Thymus (tissue), 11 donors: ENCODE data around the gene GRPEL2. TPM values are rescaled to one million over a fixed set of nuclear protein-coding genes. Genes with fewer than 3 reads are reported as not detected.

Experiments
- DNase-seq, 9 donors: peaks; one replicate each; pipeline ENCODE4 v3.0.0-alpha.2; 2013; ENCODE audit warnings: low spot score in 9 of 9, low read depth in 6 of 9, missing footprints in 1 of 9
- H3K27ac ChIP-seq, 2 donors: one replicate each; pipeline ENCODE4 v1.5.1; 2013; ENCODE audit warnings: control low read depth in 1 of 2, low read depth in 1 of 2, low read length in 1 of 2, mild to moderate bottlenecking in 1 of 2, moderate library complexity in 1 of 2
- H3K27me3 ChIP-seq, 2 donors: one replicate each; pipeline ENCODE4 v1.5.1; 2013; ENCODE audit warnings: low read length in 1 of 2; ENCODE audit not compliant: control insufficient read depth in 2 of 2, insufficient read depth in 1 of 2
- H3K36me3 ChIP-seq, 2 donors: one replicate each; pipeline ENCODE4 v1.5.1; 2013; ENCODE audit warnings: low read length in 1 of 2, mild to moderate bottlenecking in 1 of 2, moderate library complexity in 1 of 2; ENCODE audit not compliant: control insufficient read depth in 2 of 2, insufficient read depth in 2 of 2
- H3K4me1 ChIP-seq, 2 donors: one replicate each; pipeline ENCODE4 v1.5.1; 2013; ENCODE audit warnings: low read length in 2 of 2; ENCODE audit not compliant: control insufficient read depth in 2 of 2, insufficient read depth in 2 of 2
- H3K4me3 ChIP-seq, 2 donors: one replicate each; pipeline ENCODE4 v1.5.1; 2013; ENCODE audit warnings: low read length in 2 of 2, control low read depth in 1 of 2, mild to moderate bottlenecking in 1 of 2
- H3K9me3 ChIP-seq, 2 donors: one replicate each; pipeline ENCODE4 v1.5.1; 2013; ENCODE audit warnings: low read length in 1 of 2, mild to moderate bottlenecking in 1 of 2; ENCODE audit not compliant: control insufficient read depth in 2 of 2, insufficient read depth in 1 of 2
- WGBS: extraction: QIAGEN DNeasy Blood & Tissue Kit; methylation state at CpG from one replicate; pipeline ENCODE4 v1.1.7; 2013; 5-methylcytosine and 5-hydroxymethylcytosine counted together
- polyA plus RNA-seq: library from polyadenylated mRNA; stranded (reverse); fragments of 200-250 nt; gene quantifications from one replicate; pipeline ENCODE4 v1.2.3, GENCODE V29; 2013
- total RNA-seq: library from RNA; stranded (reverse); fragments of 120-200 nt; gene quantifications from one replicate; pipeline ENCODE4 v1.2.4, GENCODE V29; 2013
- donor health status: healthy.

GRPEL2 gene
- total and polyA plus RNA-seq, 2 donors = 9.5 to 13.2 TPM

GRCh38 chr5:149358294-149358651, 13.0 kb downstream of the GRPEL2 start:
- WGBS = 2% methylated on average over 18 of the region's 18 CpGs
- Histone ChIP-seq H3K27ac (peak overlapping the region; percentile 10 to 70), H3K36me3 (peaks cover 14 to 21% of the 10 kb centered on the region in 2 donors), H3K27me3 (no peaks in the 10 kb centered on the region), H3K4me1 (peaks cover 4 to 23% of the 10 kb centered on the region in 2 donors), H3K9me3 (peaks cover 0 to 1% of the 10 kb centered on the region in 2 donors), H3K4me3 (peak overlapping the region; percentile 75 to 79)
- peak in 2 of 9 donors; percentile 30 to 47 for DNase-seq

GRCh38 chr5:149358868-149359495, 13.7 kb downstream of the GRPEL2 start:
- Histone ChIP-seq H3K36me3 (peaks cover 14 to 15% of the 10 kb centered on the region in 2 donors), H3K4me1 (peaks cover 4 to 23% of the 10 kb centered on the region in 2 donors), H3K27me3 (no peaks in the 10 kb centered on the region), H3K27ac (no peak overlapping the region), H3K4me3 (no peak overlapping the region), H3K9me3 (peaks cover 0 to 1% of the 10 kb centered on the region in 2 donors)
- DNase-seq = no peak
- WGBS = 95% methylated on average over 8 of the region's 8 CpGs

GRCh38 chr5:149360272-149360671, 15.0 kb downstream of the GRPEL2 start:
- Histone ChIP-seq H3K9me3 (peaks cover 0 to 1% of the 10 kb centered on the region in 2 donors), H3K36me3 (peaks cover 5% of the 10 kb centered on the region in 2 donors), H3K4me3 (no peak overlapping the region), H3K27me3 (no peaks in the 10 kb centered on the region), H3K27ac (peak overlapping the region in 1 of 2 donors; percentile 5), H3K4me1 (peaks cover 4 to 23% of the 10 kb centered on the region in 2 donors)
- no peak for DNase-seq
- WGBS = 96% methylated on average over 1 of the region's 1 CpG

- no peaks in the 10 kb centered on the region for H3K27me3 ChIP-seq
- WGBS = 98% methylated on average over 12 of the region's 12 CpGs
- no peak for DNase-seq
- no peak overlapping the region for H3K27ac ChIP-seq
- no peaks in the 10 kb centered on the region for H3K36me3 ChIP-seq
- H3K4me3 ChIP-seq = no peak overlapping the region
- H3K4me1 ChIP-seq = peaks cover 4 to 20% of the 10 kb centered on the region in 2 donors
- H3K9me3 ChIP-seq = peaks cover 0 to 1% of the 10 kb centered on the region in 2 donors
Observed at GRCh38 chr5:149362541-149362940, 17.2 kb downstream of the GRPEL2 start.

- H3K36me3 ChIP-seq = no peaks in the 10 kb centered on the region
- H3K27me3 ChIP-seq = no peaks in the 10 kb centered on the region
- no peaks in the 10 kb centered on the region for H3K9me3 ChIP-seq
- DNase-seq = no peak
- peaks cover 2 to 17% of the 10 kb centered on the region in 2 donors for H3K4me1 ChIP-seq
- no peak overlapping the region for H3K4me3 ChIP-seq
- H3K27ac ChIP-seq = no peak overlapping the region
Observed at GRCh38 chr5:149363358-149363757, 18.1 kb downstream of the GRPEL2 start.

- H3K4me1 ChIP-seq = peaks cover 0 to 13% of the 10 kb centered on the region in 2 donors
- DNase-seq = no peak
- H3K27ac ChIP-seq = no peak overlapping the region
- H3K27me3 ChIP-seq = no peaks in the 10 kb centered on the region
- no peaks in the 10 kb centered on the region for H3K36me3 ChIP-seq
- H3K4me3 ChIP-seq = no peak overlapping the region
- H3K9me3 ChIP-seq = no peaks in the 10 kb centered on the region
- 98% methylated on average over 9 of the region's 9 CpGs for WGBS
Observed at GRCh38 chr5:149363936-149364335, 18.6 kb downstream of the GRPEL2 start.

- Histone ChIP-seq H3K36me3 (no peaks in the 10 kb centered on the region), H3K27ac (no peak overlapping the region), H3K27me3 (no peaks in the 10 kb centered on the region), H3K4me1 (peaks cover 0 to 13% of the 10 kb centered on the region in 2 donors), H3K9me3 (no peaks in the 10 kb centered on the region), H3K4me3 (no peak overlapping the region)
- no peak for DNase-seq
- WGBS = 100% methylated on average over 2 of the region's 2 CpGs
Observed at GRCh38 chr5:149364719-149365118, 19.4 kb downstream of the GRPEL2 start.

GRCh38 chr5:149365418-149365817, 20.1 kb downstream of the GRPEL2 start:
- H3K27me3 ChIP-seq = no peaks in the 10 kb centered on the region
- H3K4me1 ChIP-seq = peaks cover 0 to 8% of the 10 kb centered on the region in 2 donors
- no peak overlapping the region for H3K27ac ChIP-seq
- no peaks in the 10 kb centered on the region for H3K9me3 ChIP-seq
- H3K36me3 ChIP-seq = no peaks in the 10 kb centered on the region
- H3K4me3 ChIP-seq = no peak overlapping the region
- no peak for DNase-seq
- WGBS = 96% methylated on average over 6 of the region's 6 CpGs

- no peak for DNase-seq
- H3K27ac ChIP-seq = no peak overlapping the region
- H3K9me3 ChIP-seq = no peaks in the 10 kb centered on the region
- 93% methylated on average over 1 of the region's 1 CpG for WGBS
- H3K4me3 ChIP-seq = no peak overlapping the region
- no peaks in the 10 kb centered on the region for H3K36me3 ChIP-seq
- H3K27me3 ChIP-seq = no peaks in the 10 kb centered on the region
- peaks cover 0 to 3% of the 10 kb centered on the region in 2 donors for H3K4me1 ChIP-seq
Observed at GRCh38 chr5:149366169-149366729, 20.9 kb downstream of the GRPEL2 start.
